ENCODE results near the gene CEMIP.

The CEMIP gene

DNA sequence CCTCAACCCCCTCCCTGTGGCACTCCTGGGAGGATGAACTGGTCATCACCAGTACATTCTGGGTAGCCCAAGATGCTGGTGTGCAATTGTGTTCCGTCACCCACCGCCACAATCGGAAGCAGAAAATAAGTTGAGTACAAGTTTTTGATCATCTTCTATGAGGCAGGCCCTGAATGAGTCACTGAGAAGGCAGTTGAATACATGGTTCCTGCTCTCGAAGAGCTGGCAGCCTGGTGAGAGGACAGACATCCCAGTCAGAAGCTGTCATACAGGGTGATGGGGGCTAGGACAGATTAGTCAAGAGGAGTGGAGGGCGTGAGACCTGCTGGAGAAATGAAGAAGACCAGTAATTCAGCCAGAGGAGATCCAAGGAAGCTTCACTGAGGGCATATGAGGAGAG lies 6.2 kb downstream of the CEMIP start:
- peaks cover 0 to 4% of the 10 kb centered on the region in 2 donors for H3K36me3 ChIP-seq (ENCODE audit: control insufficient read depth in 2 of 2, insufficient read depth in 2 of 2, low read length in 2 of 2)

DNA sequence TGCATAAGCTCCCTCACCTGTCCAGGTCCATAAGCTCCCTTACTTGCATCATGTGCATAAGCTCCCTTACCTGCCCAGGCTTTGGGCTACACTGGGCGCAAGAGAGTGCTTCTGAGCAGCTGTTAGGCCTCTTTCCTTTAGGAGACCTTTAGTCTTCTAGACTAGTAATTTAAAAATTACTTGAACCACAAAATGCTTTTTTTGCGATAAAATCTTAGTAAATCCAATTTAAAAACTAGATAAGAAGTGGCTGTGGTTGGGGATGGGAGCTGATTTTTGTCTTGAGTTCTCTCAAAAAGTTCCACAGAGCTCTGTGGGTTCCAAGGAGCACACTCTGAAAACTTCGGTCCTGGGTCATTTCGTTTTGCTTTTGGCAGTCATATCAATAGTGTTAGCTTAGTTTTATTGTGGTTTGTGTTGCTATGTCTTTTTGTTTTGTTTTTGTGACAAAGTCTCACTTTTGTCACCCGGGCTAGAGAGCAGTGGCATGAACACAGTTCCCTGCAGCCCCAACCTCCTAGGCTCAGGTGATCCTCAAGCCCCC lies 6.7 kb downstream of the CEMIP start:
- H3K27ac ChIP-seq (ENCODE audit: low read length): no peak overlapping the region
- H3K4me3 ChIP-seq (ENCODE audit: low read length in 2 of 2): no peak overlapping the region
- H3K9me3 ChIP-seq (ENCODE audit: control insufficient read depth in 2 of 2, low read length in 2 of 2): no peaks in the 10 kb centered on the region
- no peaks in the 10 kb centered on the region for H3K27me3 ChIP-seq (ENCODE audit: control insufficient read depth in 1 of 2, insufficient read depth in 2 of 2, low read length in 2 of 2)
- peaks cover 3 to 4% of the 10 kb centered on the region in 2 donors for H3K36me3 ChIP-seq (ENCODE audit: control insufficient read depth in 2 of 2, insufficient read depth in 2 of 2, low read length in 2 of 2)
- H3K9ac ChIP-seq (ENCODE audit: low read length in 2 of 2): no peak overlapping the region
- no peaks in the 10 kb centered on the region for H3K4me1 ChIP-seq (ENCODE audit: control insufficient read depth, insufficient read depth, low read length)

More for the DNA sequence above, 6.2 kb downstream of the CEMIP start:
- Histone ChIP-seq H3K9ac (ENCODE audit: low read length in 2 of 2) (no peak overlapping the region), H3K9me3 (ENCODE audit: control insufficient read depth in 2 of 2, low read length in 2 of 2) (no peaks in the 10 kb centered on the region), H3K27ac (ENCODE audit: low read length) (no peak overlapping the region), H3K4me1 (ENCODE audit: control insufficient read depth, insufficient read depth, low read length) (peaks cover 3% of the 10 kb centered on the region), H3K4me3 (ENCODE audit: low read length in 2 of 2) (no peak overlapping the region), H3K27me3 (ENCODE audit: control insufficient read depth in 1 of 2, insufficient read depth in 2 of 2, low read length in 2 of 2) (no peaks in the 10 kb centered on the region)

DNA sequence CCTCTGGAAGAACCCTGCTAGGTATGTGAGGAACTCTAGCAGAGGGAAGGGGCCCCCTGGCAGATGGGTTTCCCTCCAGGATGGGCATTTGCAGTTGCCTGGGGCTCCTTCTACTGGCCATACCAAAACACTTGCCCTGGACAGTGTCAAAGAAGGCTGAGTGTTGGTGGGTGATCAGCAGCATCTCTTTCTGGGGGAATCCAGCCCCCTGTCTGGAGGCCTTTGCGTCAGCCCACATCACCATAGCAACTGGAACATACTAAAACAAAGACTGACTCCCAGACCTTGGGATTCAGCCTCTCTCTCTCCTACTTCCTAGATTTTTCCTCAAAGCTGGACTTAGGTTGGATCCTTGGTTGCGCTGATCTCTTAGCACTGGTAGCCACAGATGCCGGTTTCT lies 8.1 kb downstream of the CEMIP start:
- no peak overlapping the region for H3K27ac ChIP-seq (ENCODE audit: low read length)
- H3K36me3 ChIP-seq (ENCODE audit: control insufficient read depth in 2 of 2, insufficient read depth in 2 of 2, low read length in 2 of 2): peaks cover 3 to 5% of the 10 kb centered on the region in 2 donors
- H3K9me3 ChIP-seq (ENCODE audit: control insufficient read depth in 2 of 2, low read length in 2 of 2): no peaks in the 10 kb centered on the region
- no peaks in the 10 kb centered on the region for H3K4me1 ChIP-seq (ENCODE audit: control insufficient read depth, insufficient read depth, low read length)
- no peaks in the 10 kb centered on the region for H3K27me3 ChIP-seq (ENCODE audit: control insufficient read depth in 1 of 2, insufficient read depth in 2 of 2, low read length in 2 of 2)
- H3K9ac ChIP-seq (ENCODE audit: low read length in 2 of 2): no peak overlapping the region
- H3K4me3 ChIP-seq (ENCODE audit: low read length in 2 of 2): no peak overlapping the region

DNA sequence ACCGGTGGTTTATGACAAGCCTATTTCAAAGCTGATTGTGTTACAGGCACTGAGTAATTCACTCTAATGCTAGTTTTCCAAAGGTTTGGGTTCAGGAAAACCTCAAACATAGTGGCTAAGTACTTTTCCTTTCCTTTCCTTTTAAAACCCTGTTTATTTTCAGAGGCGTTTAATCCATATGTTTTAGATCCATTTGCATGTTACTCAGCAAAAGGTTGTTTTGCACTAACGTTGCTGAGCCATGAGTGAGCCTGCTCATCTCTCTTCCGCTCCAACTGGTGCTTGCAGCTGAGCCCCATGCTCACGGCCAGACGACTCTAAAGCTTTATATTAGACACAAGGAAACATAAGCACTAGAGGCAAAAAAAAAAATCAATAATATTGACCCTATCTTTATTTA lies 9.4 kb downstream of the CEMIP start:
- H3K4me3 ChIP-seq (ENCODE audit: low read length in 2 of 2): no peak overlapping the region
- H3K27me3 ChIP-seq (ENCODE audit: control insufficient read depth in 1 of 2, insufficient read depth in 2 of 2, low read length in 2 of 2): no peaks in the 10 kb centered on the region

DNA sequence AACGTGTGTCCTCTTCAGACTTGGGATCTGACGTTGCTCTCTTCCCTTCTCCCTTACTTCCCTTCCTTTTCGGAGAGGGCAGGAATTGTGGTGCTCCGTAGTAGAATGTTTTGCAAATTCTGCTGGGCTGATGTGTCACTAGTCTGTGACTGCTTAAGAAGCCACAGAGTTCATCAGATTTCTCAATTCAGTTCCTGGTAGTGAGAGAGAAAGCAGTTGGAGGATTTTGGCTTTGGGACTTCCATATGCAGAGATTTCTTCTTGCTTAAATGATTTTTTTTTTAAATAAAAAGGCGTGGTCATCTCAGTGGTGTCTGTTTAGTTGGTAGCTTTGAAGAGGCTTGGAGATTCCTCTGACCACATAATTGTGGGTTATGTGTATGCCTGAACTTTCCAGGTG lies 10.1 kb downstream of the CEMIP start:
- no peaks in the 10 kb centered on the region for H3K27me3 ChIP-seq (ENCODE audit: control insufficient read depth in 1 of 2, insufficient read depth in 2 of 2, low read length in 2 of 2)
- no peaks in the 10 kb centered on the region for H3K9me3 ChIP-seq (ENCODE audit: control insufficient read depth in 2 of 2, low read length in 2 of 2)
- H3K27ac ChIP-seq (ENCODE audit: low read length): no peak overlapping the region

More for the DNA sequence above, 9.4 kb downstream of the CEMIP start:
- Histone ChIP-seq H3K4me1 (ENCODE audit: control insufficient read depth, insufficient read depth, low read length) (no peaks in the 10 kb centered on the region), H3K9ac (ENCODE audit: low read length in 2 of 2) (no peak overlapping the region), H3K27ac (ENCODE audit: low read length) (no peak overlapping the region), H3K9me3 (ENCODE audit: control insufficient read depth in 2 of 2, low read length in 2 of 2) (no peaks in the 10 kb centered on the region), H3K36me3 (ENCODE audit: control insufficient read depth in 2 of 2, insufficient read depth in 2 of 2, low read length in 2 of 2) (peaks cover 3 to 5% of the 10 kb centered on the region in 2 donors)

GRCh38 chr15:80789796-80790195 lies 10.6 kb downstream of the CEMIP start:
- no peak overlapping the region for H3K4me3 ChIP-seq (ENCODE audit: low read length in 2 of 2)
- no peak overlapping the region for H3K27ac ChIP-seq (ENCODE audit: low read length)
- H3K36me3 ChIP-seq (ENCODE audit: control insufficient read depth in 2 of 2, insufficient read depth in 2 of 2, low read length in 2 of 2): peaks cover 2 to 3% of the 10 kb centered on the region in 2 donors
- H3K9ac ChIP-seq (ENCODE audit: low read length in 2 of 2): no peak overlapping the region
- no peaks in the 10 kb centered on the region for H3K9me3 ChIP-seq (ENCODE audit: control insufficient read depth in 2 of 2, low read length in 2 of 2)
- no peaks in the 10 kb centered on the region for H3K27me3 ChIP-seq (ENCODE audit: control insufficient read depth in 1 of 2, insufficient read depth in 2 of 2, low read length in 2 of 2)
- no peaks in the 10 kb centered on the region for H3K4me1 ChIP-seq (ENCODE audit: control insufficient read depth, insufficient read depth, low read length)

More for the DNA sequence above, 10.1 kb downstream of the CEMIP start:
- H3K4me1 ChIP-seq (ENCODE audit: control insufficient read depth, insufficient read depth, low read length): no peaks in the 10 kb centered on the region
- H3K9ac ChIP-seq (ENCODE audit: low read length in 2 of 2): no peak overlapping the region
- no peak overlapping the region for H3K4me3 ChIP-seq (ENCODE audit: low read length in 2 of 2)
- H3K36me3 ChIP-seq (ENCODE audit: control insufficient read depth in 2 of 2, insufficient read depth in 2 of 2, low read length in 2 of 2): peaks cover 2 to 3% of the 10 kb centered on the region in 2 donors

DNA sequence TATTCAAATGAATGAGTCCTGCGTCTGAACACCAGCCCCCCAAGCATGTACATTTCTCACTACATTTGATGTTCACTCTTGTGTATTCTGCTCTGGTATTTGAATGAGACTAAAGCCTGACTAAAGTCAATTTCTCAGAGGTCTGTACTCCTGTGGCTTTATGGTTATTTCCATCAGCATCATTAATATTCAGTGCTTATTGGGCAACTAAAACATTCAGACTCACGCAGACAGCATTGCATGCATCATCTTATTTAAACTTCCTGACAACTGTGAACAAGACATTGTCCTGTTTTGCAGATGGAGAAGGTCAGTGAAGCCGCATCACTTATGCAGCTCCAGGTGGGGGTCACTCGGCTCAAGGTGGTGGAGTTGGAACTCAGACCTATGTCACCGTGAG lies 11.1 kb downstream of the CEMIP start:
- Histone ChIP-seq H3K9ac (ENCODE audit: low read length in 2 of 2) (no peak overlapping the region), H3K4me1 (ENCODE audit: control insufficient read depth, insufficient read depth, low read length) (no peaks in the 10 kb centered on the region), H3K27ac (ENCODE audit: low read length) (no peak overlapping the region), H3K9me3 (ENCODE audit: control insufficient read depth in 2 of 2, low read length in 2 of 2) (no peaks in the 10 kb centered on the region), H3K4me3 (ENCODE audit: low read length in 2 of 2) (no peak overlapping the region), H3K27me3 (ENCODE audit: control insufficient read depth in 1 of 2, insufficient read depth in 2 of 2, low read length in 2 of 2) (no peaks in the 10 kb centered on the region), H3K36me3 (ENCODE audit: control insufficient read depth in 2 of 2, insufficient read depth in 2 of 2, low read length in 2 of 2) (peaks cover 2 to 3% of the 10 kb centered on the region in 2 donors)

- Histone ChIP-seq H3K4me1 (ENCODE audit: control insufficient read depth, insufficient read depth, low read length) (no peaks in the 10 kb centered on the region), H3K36me3 (ENCODE audit: control insufficient read depth in 2 of 2, insufficient read depth in 2 of 2, low read length in 2 of 2) (peaks cover 2 to 3% of the 10 kb centered on the region in 2 donors), H3K27ac (ENCODE audit: low read length) (no peak overlapping the region), H3K9ac (ENCODE audit: low read length in 2 of 2) (no peak overlapping the region), H3K27me3 (ENCODE audit: control insufficient read depth in 1 of 2, insufficient read depth in 2 of 2, low read length in 2 of 2) (no peaks in the 10 kb centered on the region), H3K9me3 (ENCODE audit: control insufficient read depth in 2 of 2, low read length in 2 of 2) (no peaks in the 10 kb centered on the region), H3K4me3 (ENCODE audit: low read length in 2 of 2) (no peak overlapping the region)
These were observed 11.8 kb downstream of the CEMIP start for GRCh38 chr15:80791004-80791403.

GRCh38 chr15:80796407-80796806 lies 17.2 kb downstream of the CEMIP start:
- no peak overlapping the region for H3K27ac ChIP-seq (ENCODE audit: low read length)
- no peak overlapping the region for H3K9ac ChIP-seq (ENCODE audit: low read length in 2 of 2)
- no peaks in the 10 kb centered on the region for H3K27me3 ChIP-seq (ENCODE audit: control insufficient read depth in 1 of 2, insufficient read depth in 2 of 2, low read length in 2 of 2)
- no peaks in the 10 kb centered on the region for H3K36me3 ChIP-seq (ENCODE audit: control insufficient read depth in 2 of 2, insufficient read depth in 2 of 2, low read length in 2 of 2)
- no peaks in the 10 kb centered on the region for H3K4me1 ChIP-seq (ENCODE audit: control insufficient read depth, insufficient read depth, low read length)
- no peak overlapping the region for H3K4me3 ChIP-seq (ENCODE audit: low read length in 2 of 2)
- H3K9me3 ChIP-seq (ENCODE audit: control insufficient read depth in 2 of 2, low read length in 2 of 2): no peaks in the 10 kb centered on the region

DNA sequence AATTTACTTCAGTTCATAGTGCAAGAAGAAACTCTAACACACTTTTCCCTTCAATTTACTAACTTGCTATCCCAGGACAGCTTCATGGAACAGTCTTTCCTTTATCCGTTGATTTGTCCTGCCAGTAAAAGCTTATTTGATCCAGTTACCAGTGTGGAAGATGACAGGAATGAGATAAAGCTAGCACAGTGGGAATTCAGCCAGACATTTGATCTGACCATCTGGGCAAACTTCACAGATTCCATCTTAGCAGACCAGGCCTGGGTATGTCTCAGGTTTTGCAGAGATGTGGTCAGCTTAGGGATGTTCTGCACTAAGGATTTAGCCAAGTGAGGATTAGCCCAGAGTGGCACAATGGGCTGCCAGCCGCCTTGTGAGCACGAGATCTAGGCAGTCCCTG lies 19.7 kb downstream of the CEMIP start:
- Histone ChIP-seq H3K9me3 (ENCODE audit: control insufficient read depth in 2 of 2, low read length in 2 of 2) (no peaks in the 10 kb centered on the region), H3K27me3 (ENCODE audit: control insufficient read depth in 1 of 2, insufficient read depth in 2 of 2, low read length in 2 of 2) (no peaks in the 10 kb centered on the region), H3K36me3 (ENCODE audit: control insufficient read depth in 2 of 2, insufficient read depth in 2 of 2, low read length in 2 of 2) (no peaks in the 10 kb centered on the region), H3K4me1 (ENCODE audit: control insufficient read depth, insufficient read depth, low read length) (no peaks in the 10 kb centered on the region), H3K27ac (ENCODE audit: low read length) (no peak overlapping the region), H3K4me3 (ENCODE audit: low read length in 2 of 2) (no peak overlapping the region), H3K9ac (ENCODE audit: low read length in 2 of 2) (no peak overlapping the region)

- Histone ChIP-seq H3K9ac (ENCODE audit: low read length in 2 of 2) (no peak overlapping the region), H3K27me3 (ENCODE audit: control insufficient read depth in 1 of 2, insufficient read depth in 2 of 2, low read length in 2 of 2) (no peaks in the 10 kb centered on the region), H3K4me1 (ENCODE audit: control insufficient read depth, insufficient read depth, low read length) (no peaks in the 10 kb centered on the region), H3K4me3 (ENCODE audit: low read length in 2 of 2) (no peak overlapping the region), H3K9me3 (ENCODE audit: control insufficient read depth in 2 of 2, low read length in 2 of 2) (no peaks in the 10 kb centered on the region), H3K27ac (ENCODE audit: low read length) (no peak overlapping the region), H3K36me3 (ENCODE audit: control insufficient read depth in 2 of 2, insufficient read depth in 2 of 2, low read length in 2 of 2) (no peaks in the 10 kb centered on the region)
These were observed 20.9 kb downstream of the CEMIP start for GRCh38 chr15:80800067-80800466.

Data from stomach smooth muscle (tissue), 2 donors.